GM19468 (cell line): ENCODE results near the gene GNAS.
"Not testable (repeated sequence)": the region's sequence is repeated elsewhere in the genome, so short reads cannot be mapped to it uniquely, and the experiment has no call there.

ENCODE experiments used
- ATAC-seq: cut with Tn5 transposase; IDR thresholded peaks from one replicate; pipeline ENCODE4 v1.9.1; 2021; ENCODE audit warnings: mild to moderate bottlenecking, moderate library complexity, moderate number of reproducible peaks; ENCODE audit not compliant: unreplicated experiment; ENCODE audit errors: extremely low read depth

The GNAS gene

DNA sequence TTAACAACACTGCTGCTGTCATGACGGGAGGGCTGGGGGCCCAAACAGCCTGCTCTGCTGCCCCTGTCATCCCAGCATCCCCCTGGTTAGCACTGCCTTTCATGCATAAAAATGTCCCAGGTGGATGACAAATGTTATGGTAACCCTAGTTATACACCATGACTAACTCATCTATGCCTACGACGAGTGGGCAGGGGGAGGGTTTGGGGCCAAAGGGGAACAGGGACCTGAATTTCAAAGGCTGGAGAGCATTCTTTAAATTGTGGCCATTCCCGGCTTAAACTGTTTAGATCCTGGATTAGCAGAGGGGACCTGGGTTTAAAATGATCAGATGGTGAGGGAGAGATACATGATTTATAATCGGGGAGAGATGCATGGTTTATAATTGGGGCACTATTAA lies 26.2 kb upstream of the GNAS start:
- no peak for ATAC-seq

DNA sequence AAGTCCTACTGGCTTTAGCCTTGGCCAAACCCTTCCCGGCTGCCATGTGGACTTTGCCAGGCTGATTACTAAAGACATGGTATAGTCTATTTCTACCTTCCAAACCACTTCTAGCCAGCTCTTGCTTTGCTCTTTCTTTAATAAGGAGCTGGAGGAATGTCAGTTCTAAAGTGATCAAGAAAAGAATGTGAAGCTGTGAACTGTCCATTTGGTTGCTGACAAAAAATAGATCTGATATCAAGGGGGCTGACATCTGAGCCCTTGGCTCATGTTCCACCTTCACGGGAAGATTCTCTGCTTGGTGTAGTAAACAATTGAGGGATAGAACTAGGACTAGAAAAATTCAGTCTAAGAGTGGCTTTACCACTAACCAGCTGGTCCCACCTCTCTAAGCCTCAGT lies 24.4 kb upstream of the GNAS start:
- ATAC-seq, result no peak

DNA sequence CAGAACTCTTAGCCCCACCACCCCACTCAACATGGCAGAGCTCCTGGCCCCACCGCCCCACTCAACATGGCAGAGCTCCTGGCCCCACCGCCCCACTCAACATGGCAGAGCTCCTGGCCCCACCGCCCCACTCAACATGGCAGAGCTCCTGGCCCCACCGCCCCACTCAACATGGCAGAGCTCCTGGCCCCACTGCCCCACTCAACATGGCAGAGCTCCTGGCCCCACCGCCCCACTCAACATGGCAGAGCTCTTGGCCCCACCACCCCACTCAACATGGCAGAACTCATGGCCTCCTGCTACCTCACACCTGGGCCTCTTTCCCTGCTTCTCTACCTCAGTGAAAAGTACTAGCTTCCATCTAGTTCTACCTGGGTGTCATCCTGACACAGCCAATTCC lies 23.7 kb upstream of the GNAS start:
- not testable (repeated sequence) for ATAC-seq

DNA sequence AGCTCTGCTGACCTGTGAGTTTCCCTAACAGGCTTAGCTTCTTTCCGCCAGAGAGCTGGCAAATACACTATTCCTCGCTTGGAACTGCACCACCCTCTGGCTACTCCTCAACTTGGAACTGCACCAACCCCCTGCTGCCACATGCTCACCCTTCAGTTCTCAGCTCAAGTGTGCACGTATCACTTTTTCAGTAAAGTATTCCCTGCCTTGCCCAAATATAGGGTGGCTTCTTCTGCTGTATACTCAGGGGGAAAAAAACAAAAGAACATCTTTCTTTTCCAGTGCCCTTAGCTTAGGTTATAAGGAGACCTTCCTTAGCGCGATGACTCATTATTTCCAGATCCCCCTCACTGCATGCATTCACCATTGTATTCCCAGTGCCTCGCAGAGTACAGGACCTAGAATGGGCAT lies 23.0 kb upstream of the GNAS start:
- no peak for ATAC-seq

DNA sequence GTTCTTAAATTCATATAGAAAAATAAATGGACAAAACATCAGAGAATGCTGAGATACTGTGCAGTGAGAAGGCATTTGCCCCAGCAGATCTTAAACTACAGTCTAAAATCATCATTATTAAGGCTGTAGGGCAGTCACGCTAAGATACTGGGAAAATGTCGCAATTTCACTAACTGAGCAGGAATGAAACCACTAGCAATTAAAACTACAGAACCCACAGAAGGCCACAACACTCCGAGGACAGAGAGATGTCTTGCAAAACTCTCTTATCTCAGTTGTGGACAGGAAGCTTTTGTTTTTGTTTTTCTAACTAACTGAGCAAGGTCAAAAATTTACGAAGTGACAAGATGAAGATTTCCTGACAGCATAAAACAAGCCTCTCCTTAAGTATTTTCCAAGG lies 20.1 kb upstream of the GNAS start:
- no peak for ATAC-seq

DNA sequence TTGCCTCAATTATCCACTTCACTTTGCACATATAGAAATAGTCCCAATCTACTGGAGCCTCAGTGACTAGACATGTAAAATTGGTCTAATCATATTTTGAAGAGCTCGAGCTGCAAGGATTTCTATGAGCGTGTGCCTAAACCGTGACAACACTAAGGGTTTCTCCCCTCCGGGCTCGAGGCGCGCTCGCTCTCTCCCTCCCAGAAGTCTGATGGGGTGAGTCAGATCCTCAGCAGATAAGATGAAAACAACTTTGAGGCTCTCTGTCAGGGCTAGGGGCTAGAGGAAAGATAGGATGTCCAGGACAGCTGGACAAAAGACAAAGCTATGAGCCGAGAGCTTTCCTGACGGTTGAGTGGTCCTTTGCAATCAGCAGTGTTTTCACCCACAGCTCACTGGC lies 18.6 kb upstream of the GNAS start:
- ATAC-seq, result no peak

DNA sequence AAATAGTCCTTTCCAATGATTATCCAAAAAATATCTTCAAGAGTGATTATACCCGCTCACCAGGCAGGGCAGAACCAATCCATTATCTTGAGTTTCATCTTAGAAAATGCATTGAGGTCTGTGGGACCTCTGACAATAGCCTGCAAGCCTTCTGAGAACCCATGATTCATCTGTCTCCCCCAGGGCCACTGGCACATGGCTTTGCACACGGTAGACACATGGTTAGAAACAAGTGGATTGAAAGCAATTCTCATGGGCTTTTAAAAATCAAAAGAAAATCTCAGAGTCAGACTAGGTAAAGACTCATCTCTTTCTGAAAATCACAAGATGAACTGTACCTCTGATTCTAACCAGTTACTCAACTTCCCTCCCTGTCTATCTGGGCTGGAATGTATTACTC lies 17.3 kb upstream of the GNAS start:
- no peak for ATAC-seq

DNA sequence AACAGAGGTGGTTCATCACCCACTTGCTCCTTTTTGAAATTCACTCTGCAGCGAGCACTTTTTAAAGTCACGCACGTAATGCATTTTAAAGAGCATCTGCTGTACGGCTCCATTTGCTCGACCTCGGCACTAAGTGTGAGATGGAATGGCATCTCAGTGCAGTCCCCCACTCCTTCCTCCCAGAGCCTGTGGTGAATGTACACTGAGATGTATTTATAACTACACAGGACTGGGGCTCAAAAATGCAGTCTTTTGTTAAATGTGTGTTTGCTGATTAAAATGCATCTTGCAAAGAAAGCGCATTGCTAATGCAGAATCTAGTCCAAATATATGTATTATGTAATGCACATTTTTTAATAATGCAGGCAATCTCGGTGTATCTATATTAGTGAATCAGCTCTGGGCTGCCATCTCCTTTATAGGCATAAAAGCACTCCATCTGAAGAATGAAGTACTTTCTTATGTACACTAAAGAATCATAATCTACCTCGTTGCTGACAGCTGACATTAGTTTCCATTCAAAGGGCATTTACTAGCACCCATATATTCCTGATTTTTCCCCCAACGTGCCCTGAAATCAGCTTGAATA lies 15.8 kb upstream of the GNAS start:
- ATAC-seq, result no peak

DNA sequence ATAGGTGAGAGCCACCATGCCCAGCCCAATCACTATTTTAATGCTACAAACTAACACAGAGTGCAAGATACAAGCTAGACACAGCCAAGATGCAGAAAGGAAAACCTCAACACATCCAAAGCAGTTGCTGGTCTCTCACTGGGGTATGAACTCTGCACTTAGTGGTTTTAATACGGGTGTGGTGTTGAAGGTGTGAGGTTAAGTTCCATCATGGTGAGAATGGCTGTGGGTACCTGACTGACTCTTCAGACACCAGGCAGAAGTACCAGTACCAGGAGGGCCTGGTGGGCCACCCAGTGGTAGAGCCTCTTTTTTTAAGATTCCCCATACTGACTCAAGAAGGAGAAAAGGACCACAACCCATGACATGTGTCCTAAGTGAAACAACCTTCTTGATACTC lies 14.8 kb upstream of the GNAS start:
- no peak for ATAC-seq

DNA sequence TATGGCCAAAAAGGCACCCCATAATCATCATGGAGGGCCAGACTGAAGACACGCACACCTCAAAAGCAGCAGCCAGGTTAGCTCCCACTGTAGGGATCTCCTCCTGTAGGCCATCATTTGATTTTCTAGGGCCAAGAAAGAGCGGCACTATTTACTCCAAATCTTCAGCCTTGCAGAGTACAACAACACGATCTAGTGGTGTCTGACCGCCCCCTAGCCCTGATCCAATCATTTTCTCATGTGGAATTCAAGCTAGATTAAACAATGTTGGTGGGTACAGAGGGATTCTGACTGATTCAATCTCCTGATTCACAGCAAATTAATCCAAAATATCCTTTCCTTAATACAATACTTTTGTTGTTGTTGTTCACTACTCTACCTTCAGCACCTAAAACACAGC lies 14.3 kb upstream of the GNAS start:
- no peak for ATAC-seq

DNA sequence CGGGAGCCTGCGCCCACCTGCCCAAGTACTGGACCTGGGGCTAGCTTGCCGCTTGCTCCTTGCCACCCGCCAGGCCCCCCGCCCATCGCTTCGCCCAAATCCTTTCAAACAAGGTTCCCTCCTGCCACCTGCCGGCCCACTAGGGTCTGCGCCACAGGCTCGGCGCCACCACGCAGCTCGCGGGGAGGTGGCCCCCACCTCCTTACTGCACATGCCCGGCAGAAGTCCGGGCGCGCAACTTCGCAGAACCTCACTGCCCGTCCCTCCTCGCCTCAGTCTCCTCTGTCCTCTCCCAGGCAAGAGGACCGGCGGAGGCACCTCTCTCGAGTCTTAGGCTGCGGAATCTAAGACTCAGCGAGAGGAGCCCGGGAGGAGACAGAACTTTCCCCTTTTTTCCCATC lies 13.0 kb upstream of the GNAS start:
- ATAC-seq, result no peak

DNA sequence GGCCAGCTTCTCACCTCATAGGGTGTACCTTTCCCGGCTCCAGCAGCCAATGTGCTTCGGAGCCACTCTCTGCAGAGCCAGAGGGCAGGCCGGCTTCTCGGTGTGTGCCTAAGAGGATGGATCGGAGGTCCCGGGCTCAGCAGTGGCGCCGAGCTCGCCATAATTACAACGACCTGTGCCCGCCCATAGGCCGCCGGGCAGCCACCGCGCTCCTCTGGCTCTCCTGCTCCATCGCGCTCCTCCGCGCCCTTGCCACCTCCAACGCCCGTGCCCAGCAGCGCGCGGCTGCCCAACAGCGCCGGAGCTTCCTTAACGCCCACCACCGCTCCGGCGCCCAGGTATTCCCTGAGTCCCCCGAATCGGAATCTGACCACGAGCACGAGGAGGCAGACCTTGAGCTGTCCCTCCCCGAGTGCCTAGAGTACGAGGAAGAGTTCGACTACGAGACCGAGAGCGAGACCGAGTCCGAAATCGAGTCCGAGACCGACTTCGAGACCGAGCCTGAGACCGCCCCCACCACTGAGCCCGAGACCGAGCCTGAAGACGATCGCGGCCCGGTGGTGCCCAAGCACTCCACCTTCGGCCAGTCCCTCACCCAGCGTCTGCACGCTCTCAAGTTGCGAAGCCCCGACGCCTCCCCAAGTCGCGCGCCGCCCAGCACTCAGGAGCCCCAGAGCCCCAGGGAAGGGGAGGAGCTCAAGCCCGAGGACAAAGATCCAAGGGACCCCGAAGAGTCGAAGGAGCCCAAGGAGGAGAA lies 12.3 kb upstream of the GNAS start:
- no peak for ATAC-seq

DNA sequence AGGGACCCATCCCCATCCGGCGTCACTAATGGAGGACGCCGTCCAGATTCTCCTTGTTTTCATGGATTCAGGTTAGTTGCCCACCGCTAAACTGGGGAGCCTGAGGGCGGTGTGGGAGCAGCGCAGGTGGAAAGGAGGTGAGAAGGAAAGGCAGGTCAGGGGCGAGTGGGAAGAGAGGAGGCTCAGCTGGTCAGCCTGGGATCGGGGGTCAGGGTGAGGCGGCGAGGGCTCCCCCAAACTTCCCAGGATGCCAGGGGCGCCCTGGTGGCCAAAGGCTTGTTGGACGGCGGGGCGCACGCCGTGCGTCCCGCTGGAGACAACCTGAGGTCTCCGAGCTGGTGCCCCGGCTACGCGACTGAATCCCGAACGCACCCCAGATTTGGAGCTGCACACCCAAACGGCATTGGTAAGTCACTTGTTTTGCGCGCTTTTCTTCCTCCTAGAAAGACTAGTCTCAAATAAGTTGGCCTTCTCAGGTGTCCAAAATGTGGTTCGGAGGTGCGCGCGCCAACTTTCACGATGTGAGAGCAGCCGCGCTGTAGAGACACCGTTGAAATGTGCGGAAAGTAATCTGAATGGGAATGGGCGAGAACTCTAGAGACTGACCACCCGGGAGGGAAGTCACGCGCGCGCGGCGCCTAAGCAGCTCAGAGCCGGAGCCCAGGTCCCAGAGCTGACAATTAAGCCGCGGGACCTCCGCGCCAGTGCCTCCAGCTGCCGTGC lies 11.5 kb upstream of the GNAS start:
- no peak for ATAC-seq

DNA sequence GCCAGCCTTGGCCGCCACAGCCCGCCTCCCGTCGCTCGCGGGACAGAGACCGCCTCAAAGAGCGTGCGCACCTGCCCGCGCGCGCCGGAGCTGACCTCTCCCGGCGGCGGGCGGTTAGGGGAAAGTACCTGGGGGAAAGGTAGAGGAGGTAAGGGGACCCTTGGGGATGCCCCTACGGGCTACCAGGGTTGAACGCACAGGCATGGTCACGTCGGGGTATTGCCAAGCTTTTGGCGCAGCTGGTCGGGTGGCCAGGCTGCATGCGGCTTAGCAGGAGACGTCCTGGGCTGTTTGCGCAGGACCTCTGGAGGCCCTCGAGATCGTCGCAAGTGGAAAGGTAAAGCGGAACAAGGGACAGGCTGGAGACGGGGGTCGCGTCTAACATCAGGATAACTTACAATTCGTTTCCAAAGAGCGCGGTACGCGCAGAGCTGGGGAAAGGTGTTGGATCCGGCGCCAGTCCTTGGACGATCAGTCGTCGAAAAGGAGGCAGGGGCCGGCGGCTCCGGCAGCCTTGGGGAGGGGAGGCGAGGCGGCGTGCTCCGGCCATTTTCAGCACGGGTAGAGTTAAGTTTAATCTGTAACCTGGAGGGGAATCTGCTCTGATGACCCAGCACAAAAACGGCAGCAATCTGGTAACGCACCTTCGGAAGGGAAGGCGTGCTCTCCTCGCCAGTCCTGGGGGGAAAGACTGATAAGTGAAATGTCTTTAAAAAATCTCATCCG lies 10.8 kb upstream of the GNAS start:
- no peak for ATAC-seq

DNA sequence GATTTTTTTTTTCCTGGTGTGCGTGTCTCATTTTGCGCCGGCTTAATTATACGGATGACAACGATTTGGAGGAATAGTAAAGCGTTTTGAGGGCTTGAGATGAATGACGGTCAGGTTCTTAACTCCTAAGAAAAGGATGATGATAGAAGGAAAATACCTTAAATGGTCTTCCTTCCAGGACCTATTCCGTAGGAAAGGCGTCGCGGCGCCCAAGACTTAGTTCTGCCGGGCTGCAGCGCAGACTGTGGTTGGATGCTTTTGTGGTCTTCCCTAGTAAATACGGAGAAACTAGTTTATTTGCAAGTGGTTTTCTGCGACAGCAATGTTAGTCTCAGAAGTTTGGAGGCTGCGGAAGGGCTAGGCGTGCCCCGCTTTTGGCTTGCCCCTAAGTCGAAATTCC lies 10.2 kb upstream of the GNAS start:
- no peak for ATAC-seq

DNA sequence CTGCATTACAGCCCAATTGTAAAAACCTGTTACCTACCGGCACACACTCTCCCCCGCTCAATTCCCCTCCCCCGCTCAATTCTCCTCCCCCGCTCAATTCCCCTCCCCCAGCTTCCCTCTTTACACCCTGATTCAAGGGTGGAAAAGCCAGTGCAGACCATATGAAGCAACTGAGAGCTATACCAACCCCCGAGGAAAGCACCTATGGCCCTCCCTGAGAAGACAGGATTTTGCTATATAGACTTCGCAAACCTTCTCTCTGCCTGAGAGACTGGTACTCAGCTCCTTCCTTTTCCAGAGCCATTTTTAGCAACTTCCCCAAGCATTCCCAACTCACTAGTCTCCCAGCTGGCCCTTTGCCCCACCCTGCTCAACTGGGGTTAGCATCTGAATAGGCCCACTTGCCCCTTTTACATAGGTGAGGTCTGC lies 9.4 kb upstream of the GNAS start:
- no peak for ATAC-seq

DNA sequence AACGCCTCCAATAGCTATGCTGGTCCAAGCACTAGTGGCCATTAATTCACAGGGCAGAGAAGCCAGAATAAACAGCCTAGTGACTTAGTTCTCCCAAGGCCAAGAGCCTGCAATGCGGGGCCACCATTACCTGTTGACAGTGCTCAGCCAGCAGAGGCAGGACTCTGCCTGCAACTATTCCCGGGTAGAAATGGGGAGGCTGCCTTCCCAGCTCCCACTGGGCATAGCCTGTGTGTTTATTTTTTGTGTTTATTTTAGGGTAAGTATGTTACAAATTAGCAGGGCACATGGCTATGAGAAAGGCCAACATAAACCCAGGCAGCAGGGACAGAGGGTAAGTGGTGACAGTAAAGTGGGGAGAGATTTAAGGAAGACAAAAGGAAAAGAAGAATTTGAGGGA lies 6.8 kb upstream of the GNAS start:
- no peak for ATAC-seq

DNA sequence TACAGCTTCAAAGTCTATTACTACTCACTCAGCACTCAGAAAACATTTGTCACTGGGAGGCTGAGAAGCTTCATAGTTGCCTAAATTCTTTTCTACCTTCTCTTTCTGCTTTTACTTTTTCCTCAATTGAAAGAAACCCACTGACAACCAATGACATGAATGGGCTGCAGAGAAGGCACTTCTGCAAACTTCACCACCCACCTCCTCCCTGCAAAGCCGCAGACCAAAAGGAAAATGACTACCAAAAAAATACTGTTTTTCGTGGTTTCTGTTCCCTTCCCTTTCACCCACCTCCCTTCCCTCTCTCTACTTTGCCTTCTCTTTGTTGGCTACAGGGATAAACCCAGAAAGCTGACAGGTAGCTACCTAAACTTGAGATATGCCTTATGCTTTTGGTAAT lies 5.1 kb upstream of the GNAS start:
- ATAC-seq, result no peak

DNA sequence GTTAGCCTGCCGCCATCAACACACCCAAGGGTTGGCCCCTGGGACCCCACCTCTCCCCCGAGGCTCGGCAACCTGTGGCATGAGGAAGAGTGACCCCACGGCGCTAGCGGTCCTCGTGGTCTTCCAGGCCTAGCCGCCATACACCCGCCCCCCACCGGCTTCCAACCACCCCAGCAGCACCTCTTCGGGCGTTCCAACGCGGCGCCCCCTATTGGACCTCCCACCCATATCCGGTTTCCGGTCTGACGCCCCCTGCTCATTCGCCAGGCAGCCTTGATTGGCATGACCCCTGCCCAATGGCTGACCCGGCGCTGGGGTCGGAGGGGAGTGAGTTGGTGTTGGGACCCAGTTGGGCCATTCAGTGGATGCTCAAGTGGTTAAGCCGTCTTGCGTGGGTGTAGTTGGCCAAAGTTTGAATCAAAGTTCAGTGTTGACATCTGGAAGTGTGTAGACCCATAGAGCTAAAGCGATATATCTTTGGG lies 1.8 kb upstream of the GNAS start, which contains the start of gene GNAS-AS1:
GNAS-AS1 (minus strand) TSS at position 210 of the 482 bp plus-strand sequence.
- peak; percentile 66 for ATAC-seq

DNA sequence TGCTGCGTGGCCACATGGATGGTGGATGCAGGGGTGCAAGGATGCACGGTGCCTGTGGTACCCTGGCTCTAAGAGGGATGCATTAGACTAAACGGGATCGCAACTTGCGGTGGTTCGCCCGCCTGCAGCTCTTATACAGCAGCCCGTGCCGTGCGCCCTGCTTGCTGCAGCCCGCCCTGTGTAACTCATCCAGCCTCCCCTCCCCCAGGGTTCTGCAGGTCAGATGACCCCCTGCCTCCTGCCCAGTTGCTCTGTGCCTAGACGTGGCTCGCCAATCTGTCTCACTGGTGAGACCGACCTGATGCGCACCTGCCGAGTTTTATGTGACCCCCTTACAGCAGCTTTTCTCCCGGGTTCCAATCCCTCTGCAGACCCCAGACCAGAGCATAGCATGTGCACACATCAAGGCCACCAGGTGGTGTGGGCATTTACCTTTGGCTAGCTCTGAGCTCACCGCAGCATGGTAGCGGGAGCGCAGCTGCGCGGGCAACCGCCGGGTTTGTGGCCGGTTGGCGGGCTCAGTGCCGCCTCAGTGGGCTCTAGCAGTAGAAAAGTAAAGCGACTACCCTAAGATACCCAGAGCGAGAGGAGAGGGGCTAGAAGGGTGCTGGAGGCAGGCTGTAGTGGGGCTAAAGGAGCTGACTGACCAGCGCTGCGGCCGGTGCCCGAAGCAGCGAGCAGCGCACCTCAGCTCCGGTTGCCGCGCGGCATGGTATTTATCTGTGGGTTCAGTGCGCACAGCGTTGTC lies 1.1 kb upstream of the GNAS start:
- ATAC-seq, result no peak
